Stimulated activated CD4-positive, alpha-beta T cell treated with anti-CD3 and anti-CD28 coated beads, Interleukin-2, amount 100 ng/mL, for 48 hours (primary cell): ENCODE measurements around the gene MPP2.
"Not testable (repeated sequence)": the region's sequence is repeated elsewhere in the genome, so short reads cannot be mapped to it uniquely, and the experiment has no call there.

Source experiments
- DNase-seq, 2 donors: peaks; one replicate each; pipeline ENCODE4 v3.0.0-alpha.2; 2020

Gene MPP2

GRCh38 chr17:43928609-43929008 lies 21.3 kb upstream of the MPP2 start:
- no peak for DNase-seq

GRCh38 chr17:43927929-43928328 lies 20.6 kb upstream of the MPP2 start:
- DNase-seq: not testable (repeated sequence)

- peak in 1 of 2 donors; percentile 9 for DNase-seq
Observed at GRCh38 chr17:43927060-43927864, 19.9 kb upstream of the MPP2 start.

- DNase-seq: no peak
Observed at GRCh38 chr17:43924558-43924957, 17.2 kb upstream of the MPP2 start.

- DNase-seq: no peak
Observed at GRCh38 chr17:43920500-43921095, 13.3 kb upstream of the MPP2 start.

GRCh38 chr17:43918026-43918389 lies 10.7 kb upstream of the MPP2 start:
- DNase-seq: no peak

- peak; percentile 29 to 44 for DNase-seq
Observed at GRCh38 chr17:43917348-43918025, 10.2 kb upstream of the MPP2 start.

GRCh38 chr17:43917016-43917347 lies 9.6 kb upstream of the MPP2 start:
- no peak for DNase-seq

GRCh38 chr17:43916385-43916784 lies 9.0 kb upstream of the MPP2 start:
- no peak for DNase-seq

GRCh38 chr17:43915559-43915958 lies 8.2 kb upstream of the MPP2 start:
- no peak for DNase-seq

GRCh38 chr17:43914451-43914850 lies 7.1 kb upstream of the MPP2 start:
- no peak for DNase-seq

GRCh38 chr17:43913584-43913983 lies 6.2 kb upstream of the MPP2 start:
- DNase-seq: no peak

- no peak for DNase-seq
Observed at GRCh38 chr17:43912635-43913304, 5.4 kb upstream of the MPP2 start.

- no peak for DNase-seq
Observed at GRCh38 chr17:43911904-43912303, 4.6 kb upstream of the MPP2 start.

- DNase-seq: no peak
Observed at GRCh38 chr17:43909537-43910231, 2.3 kb upstream of the MPP2 start.

GRCh38 chr17:43907998-43908721 lies 824 bp upstream of the MPP2 start:
- DNase-seq: peak; percentile 23 to 37

- DNase-seq: no peak
Observed at GRCh38 chr17:43906951-43907424, 348 bp downstream of the MPP2 start.

GRCh38 chr17:43905985-43906852 lies 1.1 kb downstream of the MPP2 start:
- DNase-seq: peak in 1 of 2 donors; percentile 16

- DNase-seq: no peak
Observed at GRCh38 chr17:43905400-43905984, 1.8 kb downstream of the MPP2 start.

- no peak for DNase-seq
Observed at GRCh38 chr17:43901861-43902589, 5.3 kb downstream of the MPP2 start.
